Ectodermal cell (in vitro differentiated cells): ENCODE results near the gene FANCD2.

Experiments
- H3K27ac ChIP-seq: 2 replicates; pipeline ENCODE4 v1.7.0; 2013; ENCODE audit warnings: mild to moderate bottlenecking, low read depth, low read length; ENCODE audit not compliant: insufficient read depth, poor library complexity, severe bottlenecking
- H3K27me3 ChIP-seq: 2 replicates; pipeline ENCODE4 v1.7.0; 2013; ENCODE audit warnings: mild to moderate bottlenecking, low read length; ENCODE audit not compliant: insufficient read depth, control insufficient read depth, poor library complexity, severe bottlenecking
- H3K36me3 ChIP-seq: one replicate; pipeline ENCODE4 v1.7.0; 2013; ENCODE audit warnings: low read length; ENCODE audit not compliant: control insufficient read depth, insufficient read depth
- H3K4me1 ChIP-seq: one replicate; pipeline ENCODE4 v1.7.0; 2013; ENCODE audit warnings: low read length; ENCODE audit not compliant: control insufficient read depth, insufficient read depth
- H3K4me3 ChIP-seq: 2 replicates; pipeline ENCODE4 v1.7.0; 2013; ENCODE audit warnings: low read depth, low read length, control low read depth; ENCODE audit not compliant: insufficient read depth
- H3K9me3 ChIP-seq: 2 replicates; pipeline ENCODE4 v1.7.0; 2013; ENCODE audit warnings: mild to moderate bottlenecking, low read length, moderate library complexity; ENCODE audit not compliant: control insufficient read depth
- WGBS, 2 experiments: methylation state at CpG; one replicate each; pipeline ENCODE4 v1.1.7; 2013; ENCODE audit warnings: missing lambda C conversion rate in 2 of 2; 5-methylcytosine and 5-hydroxymethylcytosine counted together

Gene FANCD2

DNA sequence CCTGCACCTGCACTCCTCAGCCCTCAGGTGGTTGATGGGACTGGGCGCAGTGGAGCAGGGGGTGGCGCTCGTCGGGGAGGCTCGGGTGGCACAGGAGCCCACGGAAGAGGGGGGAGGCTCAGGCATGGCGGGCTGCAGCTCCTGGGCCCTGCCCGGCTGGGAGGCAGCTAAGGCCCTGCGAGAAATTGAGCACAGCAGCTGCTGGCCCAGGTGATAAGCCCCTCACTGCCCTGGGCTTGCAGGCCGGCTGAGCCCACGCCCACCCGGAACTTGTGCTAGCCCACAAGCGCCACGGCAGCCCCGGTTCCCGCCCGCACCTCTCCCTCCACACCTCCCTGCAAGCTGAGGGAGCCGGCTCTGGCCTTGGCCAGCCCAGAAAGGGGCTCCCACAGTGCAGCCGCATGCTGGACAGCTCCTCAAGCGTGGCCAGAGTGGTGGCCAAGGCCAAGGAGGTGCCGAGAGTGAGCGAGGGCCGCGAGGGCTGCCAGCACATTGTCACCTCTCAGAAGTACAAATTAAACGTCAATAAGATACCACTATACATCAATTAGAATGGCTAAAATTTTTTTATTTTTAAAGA is 110.3 kb downstream of the FANCD2 start:
- H3K4me3 ChIP-seq, result no peak overlapping the region
- H3K27me3 ChIP-seq, result no peaks in the 10 kb centered on the region
- 92 to 93% methylated on average over 25 of the region's 25 CpGs for WGBS, 2 experiments
- H3K9me3 ChIP-seq, result no peaks in the 10 kb centered on the region
- no peaks in the 10 kb centered on the region for H3K4me1 ChIP-seq
- H3K36me3 ChIP-seq, result no peaks in the 10 kb centered on the region
- H3K27ac ChIP-seq, result no peak overlapping the region

DNA sequence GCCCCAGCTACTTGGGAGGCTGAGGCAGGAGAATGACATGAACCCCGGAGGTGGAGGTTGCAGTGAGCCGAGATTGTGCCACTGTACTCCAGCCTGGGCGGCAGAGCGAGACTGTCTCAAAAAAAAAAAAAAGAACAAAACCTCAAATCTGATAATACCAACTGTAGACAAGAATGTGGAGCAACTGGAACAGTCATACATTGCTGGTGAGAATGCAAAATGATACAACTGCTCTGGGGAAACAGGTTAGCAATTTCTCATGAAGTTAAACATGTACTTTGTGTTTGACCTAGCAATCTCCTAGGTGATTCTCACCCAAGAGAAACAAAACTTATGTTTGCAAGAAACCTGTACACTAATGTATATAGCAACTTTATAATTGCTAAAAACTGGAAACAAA is 110.9 kb downstream of the FANCD2 start:
- Histone ChIP-seq H3K36me3 (no peaks in the 10 kb centered on the region), H3K9me3 (no peaks in the 10 kb centered on the region), H3K27ac (no peak overlapping the region), H3K4me1 (no peaks in the 10 kb centered on the region), H3K4me3 (no peak overlapping the region), H3K27me3 (no peaks in the 10 kb centered on the region)
- 96 to 97% methylated on average over 4 of the region's 4 CpGs for WGBS, 2 experiments

DNA sequence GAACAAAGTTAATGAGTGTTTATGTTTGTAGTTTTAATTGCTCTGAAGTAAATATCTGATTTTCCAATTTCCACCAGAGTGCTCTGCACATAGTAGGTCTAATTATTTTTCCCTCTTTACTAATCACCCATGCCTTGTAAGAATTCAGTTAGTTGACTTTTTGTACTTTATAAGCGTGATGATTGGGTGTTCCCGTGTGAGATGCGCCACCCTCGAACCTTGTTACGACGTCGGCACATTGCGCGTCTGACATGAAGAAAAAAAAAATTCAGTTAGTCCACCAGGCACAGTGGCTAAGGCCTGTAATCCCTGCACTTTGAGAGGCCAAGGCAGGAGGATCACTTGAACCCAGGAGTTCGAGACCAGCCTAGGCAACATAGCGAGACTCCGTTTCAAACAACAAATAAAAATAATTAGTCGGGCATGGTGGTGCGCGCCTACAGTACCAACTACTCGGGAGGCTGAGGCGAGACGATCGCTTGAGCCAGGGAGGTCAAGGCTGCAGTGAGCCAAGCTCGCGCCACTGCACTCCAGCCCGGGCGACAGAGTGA is 114.8 kb downstream of the FANCD2 start:
- no peak overlapping the region for H3K27ac ChIP-seq
- 90 to 91% methylated on average over 23 of the region's 23 CpGs for WGBS, 2 experiments
- no peaks in the 10 kb centered on the region for H3K27me3 ChIP-seq
- H3K4me1 ChIP-seq, result no peaks in the 10 kb centered on the region
- H3K36me3 ChIP-seq, result peaks cover 8% of the 10 kb centered on the region
- H3K9me3 ChIP-seq, result no peaks in the 10 kb centered on the region
- H3K4me3 ChIP-seq, result no peak overlapping the region

DNA sequence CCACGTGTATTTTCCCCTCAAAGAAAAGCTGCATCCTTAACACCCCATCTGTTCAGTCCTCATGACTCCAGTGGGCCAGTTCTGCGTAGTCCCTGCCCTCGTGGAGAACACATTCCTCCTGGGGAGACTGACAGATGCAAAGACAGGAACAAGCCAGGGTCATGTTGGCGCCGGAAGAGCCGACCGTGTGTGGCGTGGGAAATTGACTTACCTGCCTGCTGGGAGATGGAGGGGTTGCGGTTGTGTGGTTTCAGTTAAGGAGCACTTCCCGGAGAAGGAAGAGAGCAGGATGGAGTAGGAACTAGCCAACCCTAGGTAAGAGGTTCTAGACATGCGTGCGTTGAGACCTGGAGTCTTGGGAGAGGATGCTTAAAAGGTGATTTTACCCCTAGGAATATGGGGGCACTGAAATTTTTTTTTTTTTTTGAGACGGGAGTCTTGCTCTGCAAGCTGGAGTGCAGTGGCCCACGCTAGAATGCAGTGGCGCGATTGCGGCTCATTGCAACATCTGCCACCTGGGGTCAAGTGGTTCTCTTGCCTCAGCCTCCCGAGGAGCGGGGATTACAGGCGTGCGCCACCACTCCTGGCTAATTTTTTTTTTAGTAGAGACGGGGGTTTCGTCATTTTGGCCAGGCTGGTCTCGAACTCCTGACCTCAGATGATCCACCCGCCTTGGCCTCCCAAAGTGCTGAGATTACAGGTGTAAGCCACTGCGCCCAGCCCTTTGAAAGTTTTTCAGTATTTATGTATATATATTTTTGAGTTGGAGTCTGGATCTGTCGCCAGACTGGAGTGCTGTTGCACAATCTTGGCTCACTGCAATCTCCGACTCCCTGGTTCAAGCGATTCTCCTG is 116.7 kb downstream of the FANCD2 start:
- Histone ChIP-seq H3K27ac (no peak overlapping the region), H3K27me3 (no peaks in the 10 kb centered on the region), H3K4me3 (peak overlapping the region; percentile 54), H3K9me3 (no peaks in the 10 kb centered on the region), H3K36me3 (peaks cover 8% of the 10 kb centered on the region), H3K4me1 (no peaks in the 10 kb centered on the region)
- WGBS, 2 experiments, result 87 to 89% methylated on average over 29 of the region's 29 CpGs

DNA sequence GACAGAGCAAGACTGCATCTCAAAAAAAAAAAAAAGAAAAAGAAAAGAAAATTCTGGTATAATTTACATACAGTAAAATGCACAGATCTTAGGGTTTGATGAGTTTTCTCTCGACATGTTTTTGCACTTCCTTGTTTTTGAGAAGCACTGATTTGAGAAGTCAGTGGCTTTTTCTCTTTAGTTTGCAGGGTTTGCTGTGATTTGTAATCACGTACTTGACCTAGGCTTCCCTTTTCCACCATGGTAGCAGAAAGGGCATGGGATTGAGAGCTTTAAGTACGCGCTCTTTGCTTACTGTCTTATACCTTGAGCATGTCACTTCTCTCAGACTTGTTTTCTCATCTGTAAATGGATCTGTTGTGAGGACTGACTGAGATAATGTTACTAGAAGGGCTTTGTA is 119.4 kb downstream of the FANCD2 start:
- H3K9me3 ChIP-seq, result no peaks in the 10 kb centered on the region
- no peaks in the 10 kb centered on the region for H3K4me1 ChIP-seq
- H3K4me3 ChIP-seq, result no peak overlapping the region
- H3K36me3 ChIP-seq, result peaks cover 20% of the 10 kb centered on the region
- no peak overlapping the region for H3K27ac ChIP-seq
- H3K27me3 ChIP-seq, result no peaks in the 10 kb centered on the region
- 88 to 96% methylated on average over 4 of the region's 4 CpGs for WGBS, 2 experiments

DNA sequence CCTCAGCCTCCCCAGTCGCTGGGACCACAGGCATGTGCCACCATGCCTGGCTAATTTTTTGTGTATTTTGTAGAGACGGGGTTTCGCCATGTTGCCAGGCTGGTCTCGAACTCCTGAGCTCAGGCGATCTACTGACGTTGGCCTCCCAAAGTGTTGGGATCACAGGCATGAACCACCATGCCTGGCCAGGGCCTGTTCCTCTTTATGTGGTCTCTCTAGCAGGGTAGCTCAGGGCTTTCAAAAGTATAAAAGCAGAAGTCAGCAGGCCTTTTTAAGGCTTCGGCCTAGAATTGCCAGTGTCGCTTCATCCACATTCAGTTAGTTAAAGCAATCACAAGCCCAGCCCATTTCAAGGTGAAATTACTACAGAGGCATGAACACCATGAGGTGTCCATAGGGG is 123.0 kb downstream of the FANCD2 start:
- Histone ChIP-seq H3K4me1 (no peaks in the 10 kb centered on the region), H3K9me3 (no peaks in the 10 kb centered on the region), H3K27me3 (no peaks in the 10 kb centered on the region), H3K4me3 (no peak overlapping the region), H3K36me3 (peaks cover 22% of the 10 kb centered on the region), H3K27ac (no peak overlapping the region)
- WGBS, 2 experiments, result 93 to 97% methylated on average over 8 of the region's 8 CpGs

DNA sequence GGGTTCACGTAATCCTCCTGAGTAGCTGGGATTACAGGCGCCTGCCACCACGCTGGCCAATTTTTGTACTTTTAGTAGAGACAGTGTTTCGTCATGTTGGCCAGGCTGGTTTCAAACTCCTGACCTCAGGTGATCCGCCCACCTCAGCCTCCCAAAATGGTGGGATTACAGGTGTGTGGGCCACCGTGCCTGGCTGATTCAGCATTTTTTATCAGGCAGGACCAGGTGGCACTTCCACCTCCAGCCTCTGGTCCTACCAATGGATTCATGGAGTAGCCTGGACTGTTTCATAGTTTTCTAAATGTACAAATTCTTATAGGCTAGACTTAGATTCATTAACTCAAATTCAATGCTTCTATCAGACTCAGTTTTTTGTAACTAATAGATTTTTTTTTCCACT is 124.8 kb downstream of the FANCD2 start:
- H3K4me3 ChIP-seq, result no peak overlapping the region
- H3K4me1 ChIP-seq, result no peaks in the 10 kb centered on the region
- H3K9me3 ChIP-seq, result no peaks in the 10 kb centered on the region
- H3K27me3 ChIP-seq, result no peaks in the 10 kb centered on the region
- peaks cover 15% of the 10 kb centered on the region for H3K36me3 ChIP-seq
- H3K27ac ChIP-seq, result no peak overlapping the region
- WGBS, 2 experiments, result 86 to 90% methylated on average over 6 of the region's 6 CpGs
